ENCODE measurements around the gene CTAGE9.

DNA sequence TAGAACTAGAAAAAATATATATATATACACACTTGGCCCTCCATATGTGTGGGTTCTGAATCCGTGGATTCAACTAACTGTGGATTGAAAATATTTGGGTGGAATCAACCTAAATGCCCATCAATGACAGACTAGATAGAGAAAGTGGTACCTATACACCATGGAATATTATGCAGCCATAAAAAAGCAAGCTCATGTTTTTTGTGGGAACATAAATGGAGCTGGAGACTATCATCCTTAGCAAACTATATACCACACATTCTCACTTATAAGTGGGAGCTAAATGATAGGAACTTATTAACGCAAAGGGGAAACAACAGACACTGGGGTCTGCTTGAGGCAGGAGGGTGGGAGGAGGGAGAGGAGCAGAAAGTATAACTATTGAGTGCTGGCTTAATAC is 37.6 kb downstream of the CTAGE9 start:
- no peak for TF ChIP-seq POLR2A (IDR thresholded peaks at IDR 0.05)
- TF ChIP-seq, protein P1, sequence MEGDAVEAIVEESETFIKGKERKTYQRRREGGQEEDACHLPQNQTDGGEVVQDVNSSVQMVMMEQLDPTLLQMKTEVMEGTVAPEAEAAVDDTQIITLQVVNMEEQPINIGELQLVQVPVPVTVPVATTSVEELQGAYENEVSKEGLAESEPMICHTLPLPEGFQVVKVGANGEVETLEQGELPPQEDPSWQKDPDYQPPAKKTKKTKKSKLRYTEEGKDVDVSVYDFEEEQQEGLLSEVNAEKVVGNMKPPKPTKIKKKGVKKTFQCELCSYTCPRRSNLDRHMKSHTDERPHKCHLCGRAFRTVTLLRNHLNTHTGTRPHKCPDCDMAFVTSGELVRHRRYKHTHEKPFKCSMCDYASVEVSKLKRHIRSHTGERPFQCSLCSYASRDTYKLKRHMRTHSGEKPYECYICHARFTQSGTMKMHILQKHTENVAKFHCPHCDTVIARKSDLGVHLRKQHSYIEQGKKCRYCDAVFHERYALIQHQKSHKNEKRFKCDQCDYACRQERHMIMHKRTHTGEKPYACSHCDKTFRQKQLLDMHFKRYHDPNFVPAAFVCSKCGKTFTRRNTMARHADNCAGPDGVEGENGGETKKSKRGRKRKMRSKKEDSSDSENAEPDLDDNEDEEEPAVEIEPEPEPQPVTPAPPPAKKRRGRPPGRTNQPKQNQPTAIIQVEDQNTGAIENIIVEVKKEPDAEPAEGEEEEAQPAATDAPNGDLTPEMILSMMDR (IDR thresholded peaks at IDR 0.05), result no peak
